KMS-11 (cell line): ENCODE results near the gene AGL.
A peak's percentile ranks its signal among the peaks of the same experiment; 100 is the strongest.

ENCODE experiments used
- H2AFZ ChIP-seq: fragments of 200-600 bp; sonication (generic); 2 replicates; pipeline ENCODE4 v1.6.1; 2016; ENCODE audit warnings: antibody characterized with exemption, mixed run types, low read depth
- H3K27ac ChIP-seq: fragments of 200-600 bp; sonication (generic); 2 replicates; pipeline ENCODE4 v1.6.1; 2016; ENCODE audit warnings: mild to moderate bottlenecking, mixed run types
- H3K27me3 ChIP-seq: fragments of 200-600 bp; sonication (generic); 2 replicates; pipeline ENCODE4 v1.6.1; 2017; ENCODE audit warnings: mild to moderate bottlenecking, low read depth, mixed run types, moderate library complexity; ENCODE audit not compliant: insufficient read depth
- H3K36me3 ChIP-seq: fragments of 200-600 bp; sonication (generic); 2 replicates; pipeline ENCODE4 v1.6.1; 2017; ENCODE audit warnings: mild to moderate bottlenecking, mixed run types; ENCODE audit not compliant: insufficient read depth
- H3K4me1 ChIP-seq: fragments of 200-600 bp; sonication (generic); 2 replicates; pipeline ENCODE4 v1.6.1; 2016; ENCODE audit warnings: mild to moderate bottlenecking, low read depth, mixed run types; ENCODE audit not compliant: poor library complexity, severe bottlenecking
- H3K4me2 ChIP-seq: fragments of 200-600 bp; sonication (generic); 2 replicates; pipeline ENCODE4 v1.7.0; 2016; ENCODE audit warnings: mild to moderate bottlenecking, mixed run types
- H3K4me3 ChIP-seq: fragments of 200-600 bp; sonication (generic); IDR thresholded peaks from 2 replicates; pipeline ENCODE4 v1.6.1; 2017; ENCODE audit warnings: low read depth, low read length, mixed read lengths; ENCODE audit not compliant: insufficient read depth
- H3K79me2 ChIP-seq: fragments of 200-600 bp; sonication (generic); 2 replicates; pipeline ENCODE4 v1.6.1; 2016; ENCODE audit warnings: low read depth, mixed run types; ENCODE audit not compliant: insufficient read depth
- H3K9ac ChIP-seq: fragments of 200-600 bp; sonication (generic); 2 replicates; pipeline ENCODE4 v1.6.1; 2016; ENCODE audit warnings: mild to moderate bottlenecking, mixed run types
- H4K20me1 ChIP-seq: fragments of 200-600 bp; sonication (generic); 2 replicates; pipeline ENCODE4 v1.6.1; 2016; ENCODE audit warnings: mild to moderate bottlenecking, mixed run types; ENCODE audit not compliant: insufficient read depth
- TF ChIP-seq, protein P1 (sequence below): fragments of 200-600 bp; sonication (generic); conservative IDR thresholded peaks from 2 replicates; pipeline ENCODE4 v1.6.1; 2017; ENCODE audit warnings: low read depth, mild to moderate bottlenecking, antibody characterized with exemption, low read length, moderate library complexity, mixed read lengths

The AGL gene

DNA sequence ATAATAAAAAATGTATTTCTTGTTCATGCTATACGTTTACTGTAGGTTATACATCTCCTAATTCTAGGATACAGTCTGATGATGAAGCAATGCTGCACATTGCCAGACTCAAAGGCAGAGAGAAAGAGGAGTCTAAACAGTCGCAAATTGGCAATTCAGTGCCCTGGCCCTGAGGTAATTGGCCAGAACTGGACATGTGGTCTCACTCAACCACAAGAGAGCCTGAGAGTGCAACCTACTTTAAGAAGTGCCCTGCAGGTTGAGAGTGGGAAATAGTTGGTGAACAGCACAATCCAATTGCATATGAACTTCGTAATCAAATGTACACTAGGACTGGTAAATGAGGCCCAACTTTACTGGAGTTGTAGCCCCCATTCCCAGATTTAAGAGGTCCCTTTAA, 114.6 kb downstream of the AGL start:
- H3K36me3 ChIP-seq: no peaks in the 10 kb centered on the region
- no peaks in the 10 kb centered on the region for H3K27me3 ChIP-seq
- no peak overlapping the region for H3K9ac ChIP-seq
- no peaks in the 10 kb centered on the region for H4K20me1 ChIP-seq
- no peak overlapping the region for H3K27ac ChIP-seq
- H3K79me2 ChIP-seq: no peaks in the 10 kb centered on the region
- H3K4me1 ChIP-seq: no peaks in the 10 kb centered on the region
- no peak overlapping the region for H2AFZ ChIP-seq
- no peak overlapping the region for H3K4me3 ChIP-seq
- TF ChIP-seq, protein P1, sequence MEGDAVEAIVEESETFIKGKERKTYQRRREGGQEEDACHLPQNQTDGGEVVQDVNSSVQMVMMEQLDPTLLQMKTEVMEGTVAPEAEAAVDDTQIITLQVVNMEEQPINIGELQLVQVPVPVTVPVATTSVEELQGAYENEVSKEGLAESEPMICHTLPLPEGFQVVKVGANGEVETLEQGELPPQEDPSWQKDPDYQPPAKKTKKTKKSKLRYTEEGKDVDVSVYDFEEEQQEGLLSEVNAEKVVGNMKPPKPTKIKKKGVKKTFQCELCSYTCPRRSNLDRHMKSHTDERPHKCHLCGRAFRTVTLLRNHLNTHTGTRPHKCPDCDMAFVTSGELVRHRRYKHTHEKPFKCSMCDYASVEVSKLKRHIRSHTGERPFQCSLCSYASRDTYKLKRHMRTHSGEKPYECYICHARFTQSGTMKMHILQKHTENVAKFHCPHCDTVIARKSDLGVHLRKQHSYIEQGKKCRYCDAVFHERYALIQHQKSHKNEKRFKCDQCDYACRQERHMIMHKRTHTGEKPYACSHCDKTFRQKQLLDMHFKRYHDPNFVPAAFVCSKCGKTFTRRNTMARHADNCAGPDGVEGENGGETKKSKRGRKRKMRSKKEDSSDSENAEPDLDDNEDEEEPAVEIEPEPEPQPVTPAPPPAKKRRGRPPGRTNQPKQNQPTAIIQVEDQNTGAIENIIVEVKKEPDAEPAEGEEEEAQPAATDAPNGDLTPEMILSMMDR: no peak
- no peak overlapping the region for H3K4me2 ChIP-seq

DNA sequence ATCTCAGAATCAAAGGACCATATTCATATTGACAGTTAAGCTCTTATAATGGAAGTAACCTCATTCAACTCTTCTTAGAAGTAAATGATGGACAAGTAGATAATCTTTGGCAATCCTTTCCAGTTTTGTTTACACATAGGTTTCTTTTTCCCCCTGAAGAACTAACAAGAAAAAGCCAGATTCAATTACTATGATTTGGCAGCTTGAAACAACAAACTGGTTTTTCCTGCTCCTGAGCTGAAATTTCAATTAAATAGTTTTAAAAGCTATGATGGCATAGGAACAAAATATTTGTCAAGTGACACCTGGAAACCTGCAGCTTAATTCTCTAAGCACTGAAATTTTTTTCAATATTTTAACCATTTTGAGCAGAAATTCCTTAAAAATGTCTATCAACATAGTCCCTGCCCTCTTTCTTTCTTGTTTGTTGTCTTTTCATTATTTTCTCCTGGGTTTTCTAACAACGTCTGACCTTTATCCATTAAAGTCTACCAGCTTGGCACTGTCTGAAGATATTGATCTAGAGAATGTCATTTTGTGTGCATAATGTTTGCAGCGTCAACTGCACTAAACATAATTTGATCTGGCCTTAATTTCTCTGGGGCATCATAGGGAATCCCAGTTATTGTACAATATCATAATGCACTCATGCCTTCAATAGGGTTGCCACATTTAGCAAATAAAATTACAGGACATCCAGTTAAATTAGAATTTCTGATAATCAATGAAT, 115.7 kb downstream of the AGL start:
- no peak overlapping the region for H3K27ac ChIP-seq
- H3K9ac ChIP-seq: no peak overlapping the region
- peaks cover 2% of the 10 kb centered on the region; the same call in 1 of the 2 replicates for H3K79me2 ChIP-seq
- H3K36me3 ChIP-seq: no peaks in the 10 kb centered on the region
- no peak overlapping the region for H3K4me2 ChIP-seq
- TF ChIP-seq, protein P1: no peak
- H2AFZ ChIP-seq: no peak overlapping the region
- H4K20me1 ChIP-seq: no peaks in the 10 kb centered on the region
- peaks cover 2% of the 10 kb centered on the region for H3K4me1 ChIP-seq
- H3K27me3 ChIP-seq: no peaks in the 10 kb centered on the region
- H3K4me3 ChIP-seq: no peak overlapping the region

DNA sequence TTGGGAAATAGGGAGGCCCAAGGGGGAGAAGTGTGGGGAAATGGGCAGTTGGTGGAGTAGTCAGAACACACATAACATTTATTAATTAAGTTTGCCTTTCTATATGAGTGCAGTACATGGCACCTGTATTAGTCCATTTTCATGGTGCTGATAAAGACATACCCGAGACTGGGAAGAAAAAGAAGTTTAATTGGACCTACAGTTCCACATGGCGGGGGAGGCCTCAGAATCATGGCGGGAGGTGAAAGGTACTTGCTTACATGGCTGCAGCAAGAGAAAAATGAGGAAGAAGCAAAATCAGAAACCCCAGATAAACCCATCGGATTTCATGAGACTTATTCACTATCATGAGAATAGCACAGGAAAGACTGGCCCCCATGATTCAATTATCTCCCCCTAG, 118.1 kb downstream of the AGL start:
- H3K79me2 ChIP-seq: peaks cover 14% of the 10 kb centered on the region; the same call in 1 of the 2 replicates
- H4K20me1 ChIP-seq: no peaks in the 10 kb centered on the region
- no peak overlapping the region for H2AFZ ChIP-seq
- TF ChIP-seq, protein P1: no peak
- H3K27ac ChIP-seq: no peak overlapping the region
- H3K4me3 ChIP-seq: no peak overlapping the region
- H3K27me3 ChIP-seq: no peaks in the 10 kb centered on the region
- H3K36me3 ChIP-seq: no peaks in the 10 kb centered on the region
- H3K4me1 ChIP-seq: peaks cover 4% of the 10 kb centered on the region
- no peak overlapping the region for H3K9ac ChIP-seq
- H3K4me2 ChIP-seq: no peak overlapping the region

DNA sequence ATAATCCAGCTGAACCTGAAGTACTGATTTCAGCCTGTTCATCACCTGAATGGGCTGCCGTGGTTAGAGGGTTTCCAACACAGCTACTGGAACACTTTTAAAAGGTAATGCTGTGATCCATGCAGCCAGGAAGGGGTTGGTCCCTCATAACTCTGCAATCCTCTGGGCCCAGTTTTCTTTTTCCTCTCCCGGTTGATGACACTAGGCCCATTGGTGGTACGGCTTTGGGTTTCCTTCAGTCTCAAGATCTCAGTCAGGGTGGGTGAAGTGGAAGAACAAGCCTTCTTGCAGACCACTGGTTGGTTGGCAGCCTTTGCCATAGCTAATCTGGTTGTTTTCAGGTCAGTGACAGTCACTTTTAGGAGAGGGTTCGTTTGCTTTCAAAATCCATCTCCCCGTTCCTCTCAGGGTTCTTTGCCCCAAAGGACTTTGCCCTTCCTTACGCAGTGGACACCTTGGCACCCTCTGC, 119.1 kb downstream of the AGL start:
- TF ChIP-seq, protein P1: no peak
- peak overlapping the region; percentile 74 for H3K27ac ChIP-seq

More for the DNA sequence above, 119.1 kb downstream of the AGL start:
- Histone ChIP-seq H3K9ac (peak overlapping the region; percentile 60; the same call in 1 of the 2 replicates), H2AFZ (peak overlapping the region; percentile 96), H4K20me1 (no peaks in the 10 kb centered on the region), H3K79me2 (peaks cover 14% of the 10 kb centered on the region; the same call in 1 of the 2 replicates), H3K36me3 (no peaks in the 10 kb centered on the region), H3K4me1 (peaks cover 4% of the 10 kb centered on the region), H3K4me2 (peak overlapping the region; percentile 80), H3K4me3 (peak overlapping the region; percentile 88), H3K27me3 (no peaks in the 10 kb centered on the region)
